SH-SY5Y (cell line): ENCODE data around the gene UBE2A.

Source experiments
- GATA2 ChIP-seq: IDR thresholded peaks from 2 replicates; pipeline ENCODE4 v1.6.1; 2011; ENCODE audit warnings: mild to moderate bottlenecking, low read depth, low read length
- GATA3 ChIP-seq: IDR thresholded peaks from 2 replicates; pipeline ENCODE4 v1.6.1; 2011; ENCODE audit warnings: low read depth, mild to moderate bottlenecking, low read length, moderate library complexity

DNA sequence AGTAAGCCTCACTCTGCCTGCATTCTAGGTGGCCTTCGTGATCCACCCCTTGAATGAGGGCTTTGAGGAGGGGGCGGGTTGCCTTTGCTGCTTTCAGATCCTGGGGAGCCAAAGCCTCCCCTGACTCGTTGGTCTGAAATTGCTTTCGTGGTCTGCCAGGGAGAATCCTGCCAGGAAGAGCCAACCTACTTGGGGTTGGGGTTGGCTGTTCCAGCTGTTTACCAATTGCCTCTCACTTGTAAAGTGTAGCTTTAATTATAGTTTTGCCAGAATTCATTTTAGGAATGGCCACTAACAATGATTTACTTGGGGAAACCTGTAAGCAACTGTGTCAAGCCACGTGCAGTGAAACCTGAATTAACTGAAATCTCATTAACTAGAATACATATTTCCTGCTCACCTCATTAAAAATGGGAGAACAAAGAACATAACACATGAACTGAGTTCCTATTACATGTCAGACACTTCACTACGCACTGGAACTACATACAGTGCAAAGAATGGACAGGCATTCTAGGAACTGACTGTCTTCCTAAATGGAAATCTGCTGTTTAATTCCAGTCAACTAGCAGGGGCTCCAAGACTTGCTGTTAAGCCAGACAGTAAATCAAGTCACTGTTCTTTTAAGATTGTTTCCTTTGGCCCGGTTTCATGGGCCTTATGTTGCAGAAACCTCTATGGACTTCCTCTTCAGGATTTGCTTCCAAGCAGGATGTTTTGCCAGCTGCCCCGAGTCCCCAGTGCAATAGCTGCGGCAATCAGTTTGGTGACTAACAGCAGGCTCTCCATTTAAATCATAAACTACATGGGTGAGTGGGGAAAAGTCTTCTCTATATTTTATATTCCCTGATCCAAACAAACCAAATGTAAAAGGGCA, 48.2 kb downstream of the UBE2A start:
- no peak for TF ChIP-seq GATA2
- no peak for TF ChIP-seq GATA3
